Hypothalamus (tissue), 51 donors: ENCODE results near the gene F3.

Experiments used
- DNase-seq, 51 donors: peaks; one replicate each; lab custom pipeline; 2025; lab: John Stamatoyannopoulos, UW

F3 gene

DNA sequence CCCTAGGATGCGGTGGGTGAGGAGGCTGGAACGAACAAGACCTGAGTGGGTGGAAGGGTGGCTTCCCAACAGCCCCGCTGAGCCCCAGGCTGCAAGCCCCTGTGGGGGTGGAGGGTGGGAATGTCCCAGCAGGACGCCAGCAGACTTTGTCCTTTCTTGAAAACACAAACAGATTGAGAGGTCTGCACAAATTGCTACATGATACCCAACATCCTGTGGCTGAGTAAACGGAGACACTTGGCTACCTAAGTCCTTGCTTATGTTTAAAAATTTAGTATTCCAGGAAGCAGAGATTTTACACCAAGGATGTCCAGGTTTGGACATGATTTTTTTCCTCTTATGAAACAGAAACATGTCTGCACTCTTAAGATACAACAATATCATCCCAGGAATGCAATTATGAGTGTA, 11.8 kb upstream of the F3 start:
- DNase-seq, result no peak

DNA sequence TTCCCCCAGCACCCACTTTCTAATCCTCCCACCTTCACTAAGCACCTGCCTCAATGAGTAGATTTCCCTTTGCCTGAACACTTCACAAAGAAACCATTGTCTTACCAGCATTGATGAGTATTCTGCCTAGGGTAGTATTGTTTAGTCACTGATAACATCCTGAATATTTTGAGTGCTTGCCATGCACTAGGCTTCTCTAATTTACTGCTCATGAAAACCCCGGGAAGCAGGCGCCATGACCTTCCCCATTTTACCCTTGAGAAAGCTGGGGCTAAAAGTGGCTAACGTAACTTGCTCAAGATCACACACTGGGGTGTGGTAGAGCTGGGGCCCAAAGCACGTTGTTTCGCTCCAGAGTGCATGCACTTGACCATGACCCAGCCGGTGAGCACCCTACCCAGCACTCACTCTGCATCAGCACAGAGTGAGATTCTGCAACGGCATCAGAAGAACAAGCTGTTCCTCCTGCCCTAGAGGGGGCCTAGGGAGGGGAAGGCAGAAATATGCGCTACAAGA, 10.6 kb upstream of the F3 start:
- DNase-seq, result no peak

DNA sequence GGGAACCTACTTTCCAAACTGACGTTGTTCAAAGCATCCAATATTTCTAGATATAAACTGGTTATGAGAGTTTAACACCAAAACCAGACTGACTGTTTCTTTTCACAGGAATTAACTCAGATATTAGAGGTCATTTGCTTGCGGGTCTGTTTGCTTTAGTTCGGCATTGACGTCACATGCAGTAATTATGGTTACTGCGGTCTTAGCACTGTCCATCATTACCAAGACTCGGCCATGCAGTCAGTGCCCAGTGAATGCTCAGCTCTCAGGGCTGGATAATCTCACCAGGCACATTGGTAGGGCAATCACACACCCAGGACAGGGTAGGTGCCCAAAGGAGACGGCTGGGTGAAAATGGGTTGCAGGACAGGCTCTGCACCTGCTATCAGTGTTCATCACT, 9.9 kb upstream of the F3 start:
- no peak for DNase-seq

DNA sequence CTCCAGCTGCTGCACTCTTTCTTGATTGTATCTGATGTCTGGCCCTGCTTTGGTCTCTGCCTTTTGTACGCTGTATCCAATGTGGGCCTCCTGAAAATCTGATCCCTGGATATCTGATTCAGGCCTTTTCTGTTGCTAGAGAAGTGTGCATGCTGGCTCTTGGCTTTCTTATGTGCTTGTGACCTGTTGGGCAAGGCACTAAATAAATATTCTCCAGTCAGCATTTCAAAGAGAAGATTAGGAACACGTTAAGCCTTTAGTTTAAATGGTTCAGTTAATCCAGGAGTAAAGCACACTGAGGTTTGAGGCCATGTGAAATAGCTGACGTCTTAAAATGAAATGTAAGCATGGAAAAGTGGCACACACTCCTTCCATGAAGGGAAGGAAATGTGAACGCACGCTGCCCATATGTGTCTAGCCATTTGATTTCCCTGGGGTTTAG, 9.3 kb upstream of the F3 start:
- DNase-seq, result no peak

DNA sequence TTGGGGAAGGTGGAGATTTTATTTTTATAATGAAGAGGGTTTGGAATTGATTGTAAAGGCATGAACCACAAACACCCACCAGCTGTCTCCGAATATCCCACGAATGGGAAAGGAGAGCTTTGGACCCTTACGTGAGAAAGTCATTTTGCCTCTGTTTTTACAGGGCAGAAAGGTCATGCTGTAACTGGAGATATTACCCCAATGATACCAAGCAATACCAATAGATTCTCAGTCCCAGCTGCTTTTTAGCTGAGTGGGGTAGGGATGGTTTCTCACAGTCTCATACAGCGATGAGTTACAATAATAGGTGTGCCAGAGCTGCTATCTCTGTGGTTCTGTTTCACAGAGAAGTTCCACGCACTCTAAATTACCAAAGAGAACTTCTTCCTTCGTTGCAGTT, 8.8 kb upstream of the F3 start:
- DNase-seq, result no peak

DNA sequence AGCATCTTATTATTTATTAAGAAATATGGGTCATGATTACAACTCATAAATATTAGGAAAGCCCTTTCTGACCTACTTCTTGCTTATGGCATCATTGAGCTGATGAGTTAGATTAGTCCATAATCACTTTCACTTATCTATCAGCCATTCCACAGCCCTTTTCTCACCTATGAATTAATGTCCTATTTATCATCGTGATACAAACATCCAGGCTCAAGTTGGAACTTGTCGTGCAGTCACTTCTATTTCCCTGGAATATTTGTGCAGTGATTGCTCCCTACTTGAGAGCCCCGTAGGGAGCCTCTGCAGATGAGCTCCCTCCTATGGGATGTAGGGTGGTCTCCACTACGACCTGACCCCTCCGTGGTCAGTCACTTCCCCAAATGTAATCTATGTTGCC, 8.1 kb upstream of the F3 start:
- no peak for DNase-seq

DNA sequence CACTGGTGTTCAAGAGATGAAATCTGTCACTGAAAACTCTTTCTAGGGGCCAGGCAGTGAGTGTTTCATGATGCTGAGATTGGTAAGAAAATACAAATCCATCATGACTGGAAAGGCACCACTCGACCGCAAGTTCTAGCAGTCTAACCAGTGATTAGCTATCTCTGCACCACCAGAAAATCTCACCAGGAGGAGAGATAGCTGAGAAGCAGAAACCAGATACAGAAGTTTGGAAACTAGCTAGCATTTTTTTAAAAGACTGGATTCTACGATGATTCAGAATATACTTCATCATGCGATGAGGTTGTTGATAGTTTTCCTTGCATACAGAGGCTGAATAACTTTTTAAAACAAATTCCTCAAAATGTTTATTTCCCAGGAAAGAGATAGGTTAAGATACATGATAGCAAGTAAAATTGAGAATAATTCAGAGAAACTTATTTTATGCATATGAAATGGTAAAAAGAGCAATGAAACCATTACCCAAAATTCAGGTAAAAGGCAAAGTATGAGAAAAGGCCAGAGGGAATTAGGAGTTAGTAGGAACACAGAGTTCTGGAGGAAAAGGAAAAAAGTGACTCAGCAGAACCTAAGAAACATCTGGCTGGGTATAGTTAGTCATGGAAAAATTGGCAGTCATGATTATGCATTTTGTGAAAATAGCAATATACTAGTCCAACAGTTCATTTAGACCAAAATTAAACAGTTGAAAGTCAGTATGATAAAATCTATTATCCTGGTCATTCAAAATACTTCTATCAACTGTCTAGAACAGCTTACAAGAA, 3.3 kb upstream of the F3 start:
- DNase-seq, result no peak

DNA sequence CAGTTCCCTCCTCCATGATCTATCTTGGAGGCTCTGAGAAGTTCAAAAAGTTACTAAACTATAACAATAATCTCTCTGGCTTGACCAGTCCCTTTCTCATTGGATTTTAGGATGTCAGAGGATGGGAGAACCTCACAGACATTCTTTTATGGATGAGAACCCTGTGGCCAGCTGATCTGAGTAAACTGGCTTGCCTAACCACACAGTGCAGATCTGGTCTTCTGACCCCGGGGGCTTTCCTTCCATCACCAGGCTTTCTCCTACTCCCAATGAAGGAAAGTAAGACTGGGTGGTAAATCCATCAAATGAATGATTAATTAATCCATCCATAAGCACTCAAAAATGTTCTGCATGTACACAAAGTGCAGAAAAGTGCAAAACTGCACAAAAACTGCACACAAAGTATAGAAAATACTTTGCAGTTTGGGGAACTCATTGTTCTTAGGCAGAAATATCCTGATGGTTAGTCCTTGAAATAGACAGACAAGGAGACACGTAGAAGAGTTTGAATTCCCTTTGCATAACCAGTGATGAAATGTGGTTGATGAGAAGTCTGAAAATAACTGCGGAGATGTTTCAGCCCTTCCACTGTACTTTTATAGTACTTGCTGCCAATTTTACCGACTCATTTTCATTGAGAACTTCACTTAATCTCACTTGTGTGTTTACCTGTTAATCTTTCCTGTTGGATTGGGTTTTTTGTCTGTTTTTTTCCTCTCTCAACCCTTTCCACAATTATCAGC, 2.5 kb upstream of the F3 start:
- no peak for DNase-seq

DNA sequence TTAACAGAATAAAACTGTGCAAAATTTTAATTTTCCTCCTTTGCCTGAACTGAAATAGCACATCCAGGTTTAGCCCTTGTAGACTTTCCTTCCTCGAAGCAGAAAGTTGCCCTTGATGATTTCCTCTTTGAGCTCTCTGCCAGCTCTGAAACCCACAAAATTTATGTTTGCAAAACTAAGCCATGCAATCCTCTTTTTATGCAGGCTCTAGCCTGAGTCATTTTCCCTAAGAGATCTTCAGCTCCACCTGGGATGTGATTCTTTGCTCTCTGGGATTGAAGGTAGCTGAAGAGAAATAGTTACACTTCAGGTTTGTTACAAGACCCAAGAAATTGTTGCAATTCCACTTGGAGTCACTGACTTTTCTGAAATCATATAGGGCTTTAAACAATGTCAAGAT, 1.4 kb upstream of the F3 start:
- DNase-seq, result no peak

DNA sequence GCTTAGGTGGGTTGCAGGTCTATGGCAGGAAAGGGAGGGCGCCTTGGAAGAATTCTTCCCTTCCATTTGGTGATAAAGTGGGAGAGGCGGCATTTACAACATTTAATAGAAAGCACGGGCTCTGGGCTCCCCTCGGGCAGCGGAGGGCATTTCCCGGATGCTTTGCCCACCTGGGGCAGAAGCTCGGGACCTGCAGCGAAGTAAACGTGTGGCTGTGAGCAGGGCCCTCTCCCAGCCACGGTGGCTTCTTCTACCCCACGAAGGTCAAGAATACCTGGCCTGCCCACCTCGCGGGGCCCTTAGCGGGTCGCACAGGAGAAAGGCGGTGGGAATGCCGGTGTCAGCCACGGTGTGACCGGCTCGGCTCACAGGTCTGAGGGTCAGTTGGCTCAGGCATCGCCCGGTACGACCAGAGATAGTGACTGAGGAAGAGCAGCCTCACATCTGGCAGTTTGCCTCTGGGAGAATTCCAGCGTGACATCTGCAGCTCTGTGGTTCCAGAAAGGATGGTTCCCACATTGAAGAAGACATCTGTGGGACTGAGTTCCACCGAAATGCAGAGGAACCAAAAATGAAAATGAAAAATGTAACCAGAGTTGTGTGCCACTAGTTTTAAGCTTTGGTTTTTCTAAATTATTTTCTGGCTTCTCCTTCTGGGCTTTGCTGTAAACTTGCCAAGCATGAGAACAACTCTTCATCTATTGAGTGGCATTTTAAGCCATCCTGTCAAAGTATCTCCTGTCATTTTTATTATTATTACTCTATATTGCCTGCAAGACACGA, 720 bp upstream of the F3 start:
- peak in 8 of 51 donors; percentile 5 to 25 (median 15) for DNase-seq

DNA sequence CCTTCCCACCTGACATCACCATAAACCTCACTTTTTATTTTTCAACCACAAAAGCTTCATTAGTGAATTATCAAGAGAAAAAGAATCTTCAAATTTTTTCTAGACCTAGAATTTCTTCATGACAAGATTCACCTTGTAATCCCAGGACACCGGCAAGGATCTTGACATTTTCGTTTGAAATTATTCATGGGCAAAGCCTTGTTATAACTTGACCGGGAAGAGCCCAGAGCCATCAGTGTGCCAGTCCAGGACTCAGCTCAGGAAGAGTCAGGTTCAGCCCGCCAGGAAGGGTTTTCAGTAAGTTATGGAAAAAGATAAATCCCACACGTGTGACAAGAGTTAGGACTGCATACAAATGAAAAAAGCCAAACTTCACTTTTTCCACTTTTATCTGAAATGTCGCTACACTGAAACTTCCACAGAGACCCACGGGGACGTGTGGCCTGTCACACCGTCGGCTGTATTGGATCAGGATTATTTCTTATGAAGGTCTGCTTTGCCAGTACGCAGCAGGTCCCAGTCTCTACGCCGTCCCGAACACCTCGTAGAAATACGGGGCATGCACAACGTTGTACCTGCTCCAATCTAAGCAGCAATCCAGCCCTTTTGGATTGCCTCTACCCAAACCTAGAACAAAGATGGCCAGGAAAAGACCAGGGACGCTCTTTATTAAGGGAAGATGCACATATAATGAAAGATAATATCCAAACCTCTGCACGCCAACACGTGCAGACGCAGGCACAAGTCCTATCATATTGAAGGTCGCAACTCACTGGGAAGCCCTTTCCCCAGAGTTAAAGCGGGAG, 916 bp downstream of the F3 start:
- no peak for DNase-seq

DNA sequence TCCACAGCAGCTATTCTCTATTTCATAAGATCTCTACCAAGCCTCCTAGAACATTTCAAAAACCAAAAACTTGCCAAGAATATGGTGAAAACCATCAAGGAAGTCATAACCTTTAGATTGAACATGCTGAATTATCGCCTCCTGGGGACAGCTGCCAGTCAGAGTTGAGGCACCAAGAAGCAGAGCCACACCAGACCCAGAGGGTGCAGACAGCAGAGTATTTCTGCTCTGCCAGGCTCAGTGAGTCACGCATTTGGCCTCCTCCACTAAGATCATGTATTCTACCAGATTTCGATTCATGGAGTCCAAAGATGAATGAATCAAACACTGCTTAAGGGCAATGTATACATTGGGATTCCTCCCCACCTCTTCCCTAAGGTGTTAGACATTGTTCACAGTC, 2.1 kb downstream of the F3 start:
- DNase-seq, result no peak

DNA sequence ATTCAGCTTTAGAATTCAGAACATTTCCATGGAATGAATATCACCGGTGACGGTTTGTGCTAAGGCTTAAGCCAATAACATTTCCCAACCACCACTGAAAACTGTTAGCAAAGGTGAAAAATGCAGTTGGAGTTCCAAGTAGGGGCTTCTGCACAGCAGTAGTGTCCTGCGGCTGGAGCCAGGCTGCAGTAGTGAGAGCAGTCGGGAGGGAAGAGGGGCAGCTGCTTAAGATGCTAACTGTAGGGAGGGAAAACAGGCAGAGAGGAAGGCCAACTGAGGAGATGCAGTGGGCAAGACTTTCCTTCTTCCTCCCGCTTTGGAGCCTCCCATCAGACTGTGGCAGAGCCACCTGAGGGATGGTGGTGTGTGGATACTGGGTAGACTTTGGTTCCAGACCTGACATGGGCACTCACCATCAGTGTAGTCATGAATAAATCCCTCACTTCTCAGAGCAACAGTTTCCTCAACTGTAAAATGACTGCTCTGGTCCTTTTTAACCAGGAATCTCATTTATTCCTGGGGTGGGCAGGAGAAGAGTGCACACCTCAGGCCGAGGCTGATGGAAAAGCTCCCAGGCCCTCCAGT, 3.2 kb downstream of the F3 start:
- DNase-seq, result peak in 2 of 51 donors; percentile 15 to 18

DNA sequence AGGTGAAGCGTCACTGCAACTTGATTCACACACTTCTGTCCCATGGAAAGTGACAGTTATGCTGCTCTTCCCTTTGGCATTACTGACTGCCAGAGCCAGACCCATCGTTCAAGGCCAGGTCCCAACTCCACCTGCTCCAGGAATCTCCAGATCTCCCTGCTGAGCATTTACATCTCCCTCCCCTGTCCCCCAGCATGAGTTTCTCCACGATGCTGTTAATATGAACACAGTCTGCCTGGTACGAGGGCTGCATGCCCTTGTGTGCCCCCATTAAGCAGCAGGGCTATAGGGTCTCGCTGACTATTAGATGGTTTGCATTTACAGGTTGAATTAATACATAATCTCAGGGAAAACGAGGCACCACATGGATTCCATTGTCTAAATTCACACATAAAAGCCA, 4.3 kb downstream of the F3 start:
- no peak for DNase-seq

DNA sequence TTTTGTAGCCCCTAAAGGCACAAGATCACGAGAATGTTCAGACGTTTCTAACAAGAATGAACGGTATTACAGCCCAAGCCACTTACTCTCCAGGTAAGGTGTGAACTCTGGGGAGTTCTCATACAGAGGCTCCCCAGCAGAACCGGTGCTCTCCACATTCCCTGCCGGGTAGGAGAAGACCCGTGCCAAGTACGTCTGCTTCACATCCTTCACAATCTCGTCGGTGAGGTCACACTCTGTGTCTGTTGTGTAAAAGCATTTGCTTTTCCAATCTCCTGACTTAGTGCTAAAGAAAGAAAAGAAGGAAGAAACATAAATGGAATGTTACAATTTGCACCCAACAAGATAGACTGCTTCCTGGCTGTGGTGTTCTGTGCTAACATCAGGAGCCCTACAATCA, 5.7 kb downstream of the F3 start:
- no peak for DNase-seq

DNA sequence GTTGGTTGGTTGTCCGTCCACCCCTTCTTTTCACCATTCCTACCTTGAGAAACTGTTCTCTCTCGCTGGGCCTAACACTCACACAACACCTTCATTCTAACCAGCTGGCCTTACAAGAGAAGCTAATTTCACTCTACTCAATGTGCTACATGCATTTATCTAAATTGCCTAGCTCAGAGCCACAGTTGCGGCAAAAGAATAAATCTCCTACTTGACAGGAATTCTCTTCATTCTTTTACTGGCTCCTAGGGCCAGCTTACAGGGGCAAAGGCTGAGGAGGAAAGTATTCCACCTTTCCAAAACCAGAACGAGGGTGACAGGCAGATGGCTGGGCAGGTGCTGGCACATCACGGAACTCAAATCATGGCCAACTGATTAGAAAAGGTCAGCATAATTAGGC, 6.5 kb downstream of the F3 start:
- DNase-seq, result no peak

DNA sequence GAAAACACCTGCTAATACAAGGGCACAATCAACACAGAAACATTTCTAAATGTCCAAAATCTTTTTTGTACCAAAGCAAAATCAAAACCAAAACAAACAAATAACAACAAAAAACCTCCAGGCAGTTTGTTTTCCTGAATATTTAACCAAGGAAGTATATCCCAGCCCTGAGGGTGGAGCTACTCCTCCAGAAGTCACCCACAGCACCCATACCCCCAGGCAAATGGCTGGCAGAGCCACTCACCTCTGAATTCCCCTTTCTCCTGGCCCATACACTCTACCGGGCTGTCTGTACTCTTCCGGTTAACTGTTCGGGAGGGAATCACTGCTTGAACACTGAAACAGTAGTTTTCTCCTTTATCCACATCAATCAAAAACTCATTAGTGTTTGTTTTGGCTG, 9.5 kb downstream of the F3 start:
- DNase-seq, result no peak

DNA sequence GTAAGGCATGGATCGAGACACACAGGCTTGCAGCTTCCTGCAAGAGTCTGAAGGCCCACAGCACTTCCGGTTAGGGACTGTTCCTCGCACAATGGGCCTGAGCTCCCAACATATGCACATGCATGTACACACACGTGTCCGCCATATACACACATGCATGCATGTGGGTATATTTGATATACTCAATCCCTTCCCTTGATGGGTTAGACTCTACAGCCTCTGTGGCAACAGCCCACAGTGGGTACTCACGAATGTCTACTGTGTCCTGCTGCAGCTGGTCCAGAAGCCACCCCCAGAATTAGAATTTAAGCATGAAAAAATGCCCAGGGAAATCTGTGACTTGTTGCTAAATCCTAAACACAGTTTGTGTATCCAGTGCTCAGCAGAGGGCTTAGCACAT, 9.9 kb downstream of the F3 start:
- no peak for DNase-seq

DNA sequence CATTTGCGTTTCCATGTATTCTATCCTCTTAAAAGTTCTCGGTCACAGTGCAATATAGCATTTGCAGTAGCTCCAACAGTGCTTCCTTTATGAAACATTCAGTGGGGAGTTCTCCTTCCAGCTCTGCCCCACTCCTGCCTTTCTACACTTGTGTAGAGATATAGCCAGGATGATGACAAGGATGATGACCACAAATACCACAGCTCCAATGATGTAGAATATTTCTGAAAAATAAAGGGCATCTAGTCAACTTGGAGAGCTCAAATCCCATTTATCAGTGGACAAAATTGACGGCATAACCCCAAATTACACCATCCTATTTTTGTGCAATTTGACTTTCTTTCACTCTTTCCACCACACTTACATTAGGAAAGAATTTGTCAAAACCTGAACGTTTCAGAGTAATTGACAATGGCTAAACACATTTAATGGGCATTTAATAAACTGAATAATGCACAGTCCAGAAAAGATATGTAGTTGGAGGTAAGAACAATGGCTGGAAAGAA, 11.1 kb downstream of the F3 start:
- DNase-seq, result no peak

DNA sequence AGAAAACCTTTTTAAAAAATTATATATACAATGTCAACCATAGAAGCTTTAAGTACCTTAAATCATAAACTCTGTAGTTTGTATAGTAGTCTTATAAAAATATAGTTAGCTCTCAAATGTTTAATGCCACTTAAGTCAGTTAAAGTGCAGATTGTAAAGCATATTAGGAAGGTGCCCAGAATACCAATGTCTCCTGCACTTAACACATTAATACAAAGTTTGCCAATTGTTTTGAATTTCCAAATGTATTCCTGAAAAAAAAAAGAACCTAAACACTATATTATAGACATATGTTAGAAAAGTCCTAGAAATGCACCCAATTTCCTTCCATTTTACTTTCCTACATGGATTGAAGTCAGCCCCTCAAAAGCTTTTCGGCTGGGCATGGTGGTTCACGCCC, 12.1 kb downstream of the F3 start:
- no peak for DNase-seq
